T-helper 1 cell treated with Interleukin-12 subunit alpha and Interleukin-12 subunit beta and Interleukin-4 antibody, amounts not matched to agents 30 ng/mL and 1 ng/mL, for 36 hours (primary cell): ENCODE data around the gene MRPL1. TPM values are rescaled to one million over a fixed set of nuclear protein-coding genes. Genes with fewer than 3 reads are reported as not detected.

Experiments
- intact Hi-C: fragments of 100-400 bp; cut with micrococcal nuclease; formaldehyde crosslinking; loops from one replicate; pipeline ENCODE4 v1.15.1; 2024
- total RNA-seq: library from RNA; stranded (reverse); gene quantifications from 2 replicates; pipeline ENCODE4 v1.2.3, GENCODE V29; 2022

The MRPL1 gene
- 25.8 and 30.4 TPM in 2 replicates for total RNA-seq

DNA sequence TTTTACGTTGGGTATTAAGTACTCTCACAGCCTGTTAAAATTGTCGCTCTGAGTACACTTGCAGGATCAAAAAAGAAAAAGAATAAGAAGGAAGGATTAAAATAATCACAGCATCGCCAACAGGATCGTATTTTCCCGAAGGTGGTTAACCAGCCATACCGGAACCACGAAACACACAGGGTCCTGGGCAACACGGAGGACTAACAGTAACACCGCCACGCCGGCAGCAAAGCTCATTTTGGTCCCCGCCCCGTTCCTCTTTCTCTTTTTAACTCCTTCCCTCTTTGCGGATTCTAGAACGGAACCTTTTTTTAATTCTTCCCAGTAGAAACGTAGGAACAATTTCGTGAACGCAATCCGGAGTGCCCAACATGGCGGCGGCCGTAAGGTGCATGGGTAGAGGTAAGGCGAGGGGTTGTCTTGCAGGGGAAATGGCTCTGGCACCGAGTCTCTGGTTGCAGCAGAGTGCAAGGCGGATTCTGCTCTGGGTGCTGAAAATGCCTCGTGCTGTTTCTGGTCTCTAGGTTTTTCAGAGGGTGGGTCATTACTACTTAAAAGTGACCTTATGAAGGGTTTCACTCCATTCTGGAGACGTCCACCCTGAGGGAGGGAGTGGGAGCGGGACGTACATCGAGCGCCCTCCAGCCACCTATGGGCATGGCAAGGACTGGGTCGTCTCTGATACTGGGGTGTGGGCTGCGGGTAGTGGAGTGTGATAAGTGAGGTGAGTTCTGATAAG is at the start of gene MRPL1:
Gene MRPL1 (plus strand): TSS at position 353 of the 739 bp plus-strand sequence. CDS start 19 bp downstream, at position 372.
- intact Hi-C loops = loop anchor here (1.0 to 10.0 kb wide), 11 partner anchors 9 to 1872 kb away; partner anchors contain the start of genes BMP2K, CCNG2, NUP54 and SDAD1

DNA sequence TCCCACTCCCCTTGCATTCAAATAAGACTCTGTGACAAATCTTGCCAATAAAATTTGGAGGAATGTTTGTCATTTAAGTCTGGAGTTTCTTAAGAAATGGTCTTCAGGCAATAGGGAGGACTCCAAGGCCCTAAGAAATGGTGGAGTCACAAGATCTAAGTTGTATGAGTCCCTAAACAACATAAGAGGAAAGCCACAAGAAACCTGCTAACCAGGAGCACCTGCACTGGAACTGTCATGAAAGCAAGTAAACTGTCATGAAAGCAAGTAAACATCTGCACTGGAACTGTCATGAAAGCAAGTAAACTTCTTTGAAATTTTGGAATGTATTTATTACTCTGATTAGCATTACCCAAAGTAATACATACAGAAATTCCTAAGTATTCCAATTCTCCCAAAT is 47.0 kb upstream of the MRPL1 start:
- intact Hi-C loops = loop anchor here (5.0 to 10.0 kb wide), 2 partner anchors 33 to 239 kb away; partner anchors contain the start of gene FRAS1

DNA sequence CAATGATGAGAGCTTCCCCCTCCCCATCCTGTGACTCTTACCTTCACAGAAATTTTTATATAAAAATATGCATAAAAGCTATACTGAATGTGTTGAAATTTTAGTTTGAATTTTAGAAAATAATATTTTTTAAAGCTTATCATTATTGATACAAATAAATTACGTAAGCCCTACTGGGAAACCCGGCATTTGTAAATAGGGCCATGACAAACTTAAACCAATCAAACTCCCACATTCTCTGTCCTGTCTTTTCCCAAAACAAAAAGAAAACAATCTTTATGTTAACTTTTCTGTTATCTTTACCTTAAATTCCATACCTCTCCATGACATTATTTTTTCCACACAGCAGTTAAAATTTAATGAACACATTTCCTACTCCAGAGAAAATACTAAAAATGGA is 46.1 kb upstream of the MRPL1 start:
- intact Hi-C loops = loop anchor here (5.0 to 10.0 kb wide), 2 partner anchors 34 to 238 kb away; partner anchors contain the start of gene FRAS1

DNA sequence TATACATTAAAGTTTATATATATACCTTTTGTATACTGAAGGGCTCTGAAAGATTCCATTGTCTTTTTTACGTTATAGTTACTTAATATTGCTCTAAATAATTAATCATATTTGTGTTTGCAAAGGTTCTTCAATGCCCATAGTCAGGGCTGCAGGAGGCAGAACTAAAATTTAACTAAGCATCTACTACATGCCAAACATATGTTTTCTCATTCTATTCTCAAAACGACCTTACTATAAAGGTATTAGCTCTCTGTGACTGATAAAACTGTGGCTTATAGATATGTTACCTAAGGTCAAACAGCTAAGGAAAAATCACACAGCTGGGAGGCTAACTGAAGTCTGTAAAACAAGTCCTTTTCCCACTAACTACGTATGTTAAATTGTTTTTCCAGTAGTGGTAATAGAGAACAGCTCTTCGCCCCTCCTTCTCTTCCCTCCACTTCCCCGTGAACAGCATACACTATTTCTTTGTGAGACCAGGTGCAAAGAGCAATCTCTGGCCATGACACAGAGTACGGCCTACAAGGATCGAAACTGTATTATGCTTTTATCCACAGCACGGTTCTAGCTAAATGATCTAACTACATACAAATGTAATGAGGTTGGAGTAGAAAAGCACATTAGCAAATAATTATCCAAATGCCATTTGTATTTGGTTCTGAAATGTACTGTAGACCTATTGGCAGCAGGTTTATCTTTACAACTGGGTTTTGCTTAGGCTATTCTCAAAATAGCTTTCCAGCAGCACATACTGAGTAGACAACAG is 45.1 kb upstream of the MRPL1 start:
- intact Hi-C loops = loop anchor here (1.0 to 10.0 kb wide), 6 partner anchors 7 to 661 kb away; partner anchors contain the start of gene FRAS1

DNA sequence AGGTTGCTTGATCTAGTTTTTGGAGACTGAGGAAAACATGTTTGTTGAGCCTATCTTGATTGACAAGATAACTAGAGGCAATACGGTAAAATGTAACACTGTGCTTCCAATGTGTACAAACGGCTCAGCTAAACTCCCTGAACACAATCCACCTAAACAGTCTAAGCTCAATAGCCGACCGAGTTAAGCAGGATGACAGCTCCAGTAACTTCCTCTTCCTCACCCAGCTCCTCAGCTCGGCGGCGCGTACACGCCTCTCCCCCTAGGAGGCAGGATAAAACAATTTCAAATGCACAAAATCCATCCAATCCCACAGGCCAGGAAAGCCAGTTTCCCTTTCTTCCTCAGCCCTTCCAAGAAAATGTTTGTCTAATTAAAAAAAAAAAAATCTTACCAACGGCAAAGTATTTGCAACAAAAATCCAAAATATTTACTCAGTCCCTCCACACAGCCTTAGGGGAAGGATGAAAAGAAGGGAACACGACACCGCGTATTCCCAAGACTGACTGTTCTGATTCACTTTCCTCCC is 44.5 kb upstream of the MRPL1 start:
- intact Hi-C loops = loop anchor here (1.0 to 10.0 kb wide), 6 partner anchors 8 to 662 kb away; partner anchors contain the start of gene FRAS1

GRCh38 chr4:77818602-77819403 is 43.8 kb upstream of the MRPL1 start, which contains the start of gene CNOT6L:
TSS of gene CNOT6L (minus strand) at chr4:77819368. CDS start at chr4:77819308, 60 bp downstream.
- intact Hi-C loops = loop anchor here (1.0 to 10.0 kb wide), 6 partner anchors 9 to 663 kb away; partner anchors contain the start of gene FRAS1

DNA sequence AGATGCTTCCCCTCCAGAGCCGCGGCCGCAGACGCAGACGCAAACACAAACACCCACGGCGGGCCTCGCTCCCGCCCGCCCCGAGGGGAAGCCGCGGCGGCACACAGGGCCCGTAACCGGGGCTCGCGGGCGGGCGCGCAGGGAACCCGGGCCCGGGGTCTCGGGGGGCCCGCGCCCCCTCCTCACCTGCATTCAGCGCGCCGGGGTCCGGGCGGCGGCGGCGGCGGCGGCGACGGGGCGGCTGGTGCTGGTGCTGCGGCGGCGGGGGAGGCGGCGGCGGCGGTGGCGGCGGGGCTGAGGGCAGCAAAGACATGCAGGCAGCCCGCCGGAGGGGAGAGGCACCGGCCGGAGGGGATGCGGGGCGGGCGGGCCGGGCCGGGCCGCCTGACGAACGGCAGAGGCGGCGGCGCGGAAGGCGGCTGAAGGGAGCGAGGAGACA is 43.2 kb upstream of the MRPL1 start:
- intact Hi-C loops = loop anchor here (5.0 to 10.0 kb wide), 2 partner anchors 37 to 235 kb away; partner anchors contain the start of gene FRAS1

- intact Hi-C loops = loop anchor here (1.0 to 10.0 kb wide), 9 partner anchors 38 to 1672 kb away; partner anchors contain the start of genes FRAS1, MRPL1, NUP54 and PAQR3
Observed at GRCh38 chr4:77819843-77820648, 42.6 kb upstream of the MRPL1 start.

DNA sequence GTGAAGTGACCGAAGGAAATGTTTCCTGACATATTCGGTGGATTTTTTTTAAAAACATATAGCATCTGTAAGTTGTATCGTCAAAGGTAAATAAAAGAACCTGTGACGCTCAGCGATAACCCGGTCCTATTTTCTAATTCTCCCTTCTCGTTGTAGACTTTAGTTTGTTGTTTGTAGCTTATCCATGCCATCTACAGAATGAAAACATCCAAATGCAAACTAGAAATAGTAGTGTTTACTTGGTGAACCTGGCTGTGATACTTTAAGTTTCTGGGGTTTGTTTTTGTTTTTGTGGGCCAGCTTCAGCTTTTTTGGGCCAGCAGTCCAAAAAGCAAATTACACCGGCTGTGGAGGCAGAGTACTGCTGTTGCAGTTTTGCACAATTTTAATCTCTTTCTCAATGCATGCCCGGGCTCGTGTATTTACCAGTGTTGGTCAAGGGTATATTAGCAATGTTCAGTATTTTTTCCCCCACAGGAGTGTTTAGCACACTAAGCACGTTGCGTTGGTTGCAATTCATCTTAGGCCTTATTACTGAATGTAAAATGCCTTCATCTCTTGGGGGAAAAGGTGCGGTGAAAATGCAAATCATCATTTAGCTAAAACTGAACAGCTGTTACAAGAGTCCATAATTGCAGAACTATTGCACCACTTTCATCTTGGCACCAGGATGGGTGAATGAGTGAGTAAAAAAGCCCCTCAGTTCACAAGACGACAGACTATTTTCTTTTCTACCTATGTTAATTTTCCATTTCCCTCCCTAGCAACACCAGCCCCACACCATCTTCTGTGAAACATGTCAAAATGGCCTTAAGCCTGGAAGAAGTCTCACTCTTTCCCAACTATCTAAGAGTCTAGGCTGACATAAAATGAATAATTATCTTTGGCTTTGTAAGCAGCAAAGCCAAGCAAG is 41.7 kb upstream of the MRPL1 start:
- intact Hi-C loops = loop anchor here (1.0 to 2.0 kb wide), 9 partner anchors 32 to 1673 kb away; partner anchors contain the start of genes MRPL1, NUP54 and PAQR3

DNA sequence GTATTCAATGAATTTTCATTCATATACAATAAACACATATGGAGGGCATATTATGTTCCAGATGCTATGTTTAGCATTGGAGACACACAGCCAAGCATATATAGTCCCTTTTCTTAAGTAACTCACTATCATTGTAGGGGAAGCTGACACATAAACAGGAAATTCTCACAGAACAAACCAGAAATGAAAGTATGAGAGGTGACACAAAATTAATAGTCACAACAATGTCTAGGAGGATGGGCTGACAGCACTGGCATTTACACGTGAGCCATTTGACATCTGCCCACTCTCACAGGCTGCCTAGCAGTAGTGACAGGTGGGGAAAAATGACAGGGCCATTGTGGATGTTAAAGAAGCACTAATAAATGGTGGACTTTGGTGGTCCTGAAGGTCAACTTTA is 40.9 kb upstream of the MRPL1 start:
- intact Hi-C loops = loop anchor here (1.0 to 2.0 kb wide), 3 partner anchors 32 to 1117 kb away; partner anchors contain the start of gene PAQR3

- intact Hi-C loops = loop anchor here (2.0 kb wide), 1 partner anchor 17 kb away; no protein-coding TSS in a partner anchor
Observed at GRCh38 chr4:77826275-77826674, 36.4 kb upstream of the MRPL1 start.

- intact Hi-C loops = loop anchor here (2.0 kb wide), 1 partner anchor 15 kb away; no protein-coding TSS in a partner anchor
Observed at GRCh38 chr4:77827343-77827742, 35.3 kb upstream of the MRPL1 start.

DNA sequence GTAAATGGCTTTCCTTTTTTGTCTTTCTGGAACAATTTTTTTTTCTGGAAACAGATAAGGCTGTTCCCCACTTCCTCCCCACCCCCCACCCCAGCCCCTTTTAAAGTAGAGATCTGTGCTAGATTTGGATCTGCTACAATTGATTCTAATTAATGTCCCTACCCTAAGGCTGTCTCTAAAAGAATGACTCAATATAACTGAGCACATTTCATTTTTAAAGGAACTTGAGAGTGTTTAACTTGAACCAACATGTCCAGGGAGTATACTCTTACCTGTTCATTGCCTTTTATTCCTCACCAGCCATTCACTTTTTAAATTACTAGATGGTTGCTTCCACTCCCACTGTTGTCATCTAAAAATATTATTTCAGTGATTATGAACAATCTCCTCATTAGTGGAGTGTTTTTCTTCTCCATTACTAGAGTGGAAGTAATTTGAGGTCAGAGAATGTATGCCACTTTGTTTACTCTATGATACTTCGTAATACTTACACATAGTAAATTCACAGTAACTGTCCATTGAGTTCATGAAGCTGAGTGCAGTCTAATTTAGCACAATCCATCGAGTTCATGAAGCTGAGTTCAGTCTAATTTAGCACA is 29.4 kb upstream of the MRPL1 start:
- intact Hi-C loops = no loop called here

GRCh38 chr4:77834403-77834802 is 28.2 kb upstream of the MRPL1 start:
- intact Hi-C loops = no loop called here

- intact Hi-C loops = loop anchor here (1.0 to 2.0 kb wide), 2 partner anchors 10 to 17 kb away; no protein-coding TSS in a partner anchor
Observed at GRCh38 chr4:77843628-77844027, 19.0 kb upstream of the MRPL1 start.

GRCh38 chr4:77844363-77844762 is 18.3 kb upstream of the MRPL1 start:
- intact Hi-C loops = no loop called here

DNA sequence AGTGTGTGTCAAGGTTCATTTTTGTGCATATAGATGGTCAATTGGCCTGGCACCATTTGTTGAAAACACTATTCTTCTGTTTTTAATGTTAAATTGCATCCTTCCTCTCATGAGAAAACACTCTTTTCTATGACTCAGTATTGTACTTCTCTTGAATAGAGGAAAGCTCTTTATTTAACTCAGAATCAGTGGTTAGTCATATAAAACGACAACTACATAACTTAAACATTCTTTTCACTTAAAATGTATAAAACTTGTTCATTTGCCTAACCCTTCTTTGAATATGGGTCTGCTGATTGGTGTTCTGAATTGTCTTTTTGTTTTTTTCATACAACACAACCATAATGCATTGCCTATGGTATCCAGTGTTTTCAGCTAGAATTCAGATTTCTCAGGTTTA is 17.2 kb upstream of the MRPL1 start:
- intact Hi-C loops = no loop called here

- intact Hi-C loops = no loop called here
Observed at GRCh38 chr4:77845929-77846328, 16.7 kb upstream of the MRPL1 start.
